ENCODE results near the gene HPCA.

HPCA gene

GRCh38 chr1:32939655-32940371 lies 53.5 kb downstream of the HPCA start:
- DNase-seq = peak; percentile 8

GRCh38 chr1:32944180-32944579 lies 57.9 kb downstream of the HPCA start:
- no peak for DNase-seq
